ENCODE measurements around the gene ANKS4B.
"Not testable (repeated sequence)": the region's sequence is repeated elsewhere in the genome, so short reads cannot be mapped to it uniquely, and the experiment has no call there.

ANKS4B gene

GRCh38 chr16:21263640-21264570 is 30.4 kb downstream of the ANKS4B start:
- DNase-seq: no peak

- no peak for DNase-seq
These were observed 31.1 kb downstream of the ANKS4B start for GRCh38 chr16:21264571-21265036.

GRCh38 chr16:21265104-21265837 is 31.8 kb downstream of the ANKS4B start:
- no peak for DNase-seq

GRCh38 chr16:21267298-21267697 is 33.8 kb downstream of the ANKS4B start:
- DNase-seq: no peak

GRCh38 chr16:21268236-21268635 is 34.7 kb downstream of the ANKS4B start:
- DNase-seq: no peak

GRCh38 chr16:21272253-21272652 is 38.8 kb downstream of the ANKS4B start:
- DNase-seq: no peak

- DNase-seq: not testable (repeated sequence)
These were observed 39.3 kb downstream of the ANKS4B start for GRCh38 chr16:21272763-21273162.

- DNase-seq: no peak
These were observed 40.8 kb downstream of the ANKS4B start for GRCh38 chr16:21274172-21274726.

GRCh38 chr16:21275529-21275928 is 42.0 kb downstream of the ANKS4B start:
- no peak for DNase-seq

- no peak for DNase-seq
These were observed 42.6 kb downstream of the ANKS4B start for GRCh38 chr16:21276090-21276489.

GRCh38 chr16:21277045-21277926 is 43.8 kb downstream of the ANKS4B start:
- no peak for DNase-seq

- peak in 1 of 6 experiments; percentile 1 for DNase-seq
These were observed 44.6 kb downstream of the ANKS4B start, which contains the start of gene CRYM for GRCh38 chr16:21277927-21278706. TSS of gene CRYM (minus strand) at chr16:21278290. CDS start at chr16:21278251, 39 bp downstream.

GRCh38 chr16:21279501-21279900 is 46.0 kb downstream of the ANKS4B start:
- DNase-seq: no peak

- DNase-seq: no peak
These were observed 48.3 kb downstream of the ANKS4B start for GRCh38 chr16:21281698-21282389.

GRCh38 chr16:21283521-21284289 is 50.2 kb downstream of the ANKS4B start:
- no peak for DNase-seq

- DNase-seq: no peak
These were observed 50.9 kb downstream of the ANKS4B start for GRCh38 chr16:21284414-21284813.

- no peak for DNase-seq
These were observed 51.8 kb downstream of the ANKS4B start for GRCh38 chr16:21285314-21285713.

GRCh38 chr16:21289789-21290188 is 56.3 kb downstream of the ANKS4B start:
- not testable (repeated sequence) for DNase-seq

- DNase-seq: peak in 1 of 6 experiments; percentile 10
These were observed 67.0 kb downstream of the ANKS4B start for GRCh38 chr16:21300309-21301167.

Data from stimulated activated naive CD4-positive, alpha-beta T cell (primary cell).